H9 (cell line): ENCODE data around the gene PGBD5. TPM values are rescaled to one million over a fixed set of nuclear protein-coding genes. Genes with fewer than 3 reads are reported as not detected.

Experiments used
- DNase-seq: peaks from one replicate; pipeline ENCODE4 v3.0.0-alpha.2; 2017
- H2AFZ ChIP-seq: one replicate; pipeline ENCODE4 v1.6.1; 2013; ENCODE audit warnings: mild to moderate bottlenecking, low read length, control low read depth, moderate library complexity
- H2AK5ac ChIP-seq: 2 replicates; pipeline ENCODE4 v1.6.1; 2013; ENCODE audit warnings: low read length, control low read depth, mixed read lengths; ENCODE audit not compliant: insufficient read length
- H2BK120ac ChIP-seq: one replicate; pipeline ENCODE4 v1.6.1; 2013; ENCODE audit warnings: low read depth, mild to moderate bottlenecking, low read length, control low read depth, inconsistent platforms; ENCODE audit not compliant: poor library complexity, severe bottlenecking
- H2BK12ac ChIP-seq: 2 replicates; pipeline ENCODE4 v1.6.1; 2013; ENCODE audit warnings: low read length, control low read depth, mixed read lengths, low read depth; ENCODE audit not compliant: insufficient read length
- H2BK15ac ChIP-seq: 2 replicates; pipeline ENCODE4 v1.6.1; 2013; ENCODE audit warnings: low read depth, low read length, control low read depth
- H2BK20ac ChIP-seq: one replicate; pipeline ENCODE4 v1.6.1; 2013; ENCODE audit warnings: low read depth, mild to moderate bottlenecking, low read length, control low read depth, inconsistent platforms; ENCODE audit not compliant: poor library complexity, severe bottlenecking
- H2BK5ac ChIP-seq: 2 replicates; pipeline ENCODE4 v1.6.1; 2013; ENCODE audit warnings: low read length, control low read depth, mixed read lengths; ENCODE audit not compliant: insufficient read length
- H3K14ac ChIP-seq: 2 replicates; pipeline ENCODE4 v1.6.1; 2013; ENCODE audit warnings: low read length, control low read depth; ENCODE audit not compliant: insufficient read depth
- H3K18ac ChIP-seq: 2 replicates; pipeline ENCODE4 v1.6.1; 2013; ENCODE audit warnings: low read depth, mild to moderate bottlenecking, mixed read lengths, low read length, control low read depth; ENCODE audit not compliant: insufficient read length
- H3K23ac ChIP-seq: 2 replicates; pipeline ENCODE4 v1.6.1; 2013; ENCODE audit warnings: low read length, control low read depth, mixed read lengths, low read depth; ENCODE audit not compliant: insufficient read length
- H3K23me2 ChIP-seq: 2 replicates; pipeline ENCODE4 v1.6.1; 2013; ENCODE audit warnings: low read depth, mild to moderate bottlenecking, mixed read lengths, low read length, control low read depth; ENCODE audit not compliant: insufficient read length, poor library complexity, severe bottlenecking
- H3K27ac ChIP-seq: 2 replicates; pipeline ENCODE4 v1.5.1; 2013; ENCODE audit warnings: low read length, control low read depth, mixed read lengths, low read depth; ENCODE audit not compliant: insufficient read length
- H3K27me3 ChIP-seq: 2 replicates; pipeline ENCODE4 v1.6.1; 2013; ENCODE audit warnings: low read length, control low read depth, inconsistent platforms; ENCODE audit not compliant: insufficient read depth
- H3K4ac ChIP-seq: 2 replicates; pipeline ENCODE4 v1.6.1; 2013; ENCODE audit warnings: low read depth, mild to moderate bottlenecking, control low read depth, inconsistent platforms, low read length, moderate library complexity
- H3K4me1 ChIP-seq: 2 replicates; pipeline ENCODE4 v1.6.1; 2013; ENCODE audit warnings: low read length, control low read depth, inconsistent platforms; ENCODE audit not compliant: insufficient read depth
- H3K4me2 ChIP-seq: 2 replicates; pipeline ENCODE4 v1.6.1; 2013; ENCODE audit warnings: low read length, control low read depth, mixed read lengths; ENCODE audit not compliant: insufficient read length, insufficient read depth
- H3K56ac ChIP-seq: 2 replicates; pipeline ENCODE4 v1.6.1; 2013; ENCODE audit warnings: low read depth, mild to moderate bottlenecking, mixed read lengths, low read length, control low read depth; ENCODE audit not compliant: insufficient read length
- H3K79me1 ChIP-seq: 2 replicates; pipeline ENCODE4 v1.6.1; 2013; ENCODE audit warnings: low read depth, mild to moderate bottlenecking, moderate library complexity, low read length, control low read depth, inconsistent platforms; ENCODE audit not compliant: insufficient read depth, poor library complexity, severe bottlenecking
- H3K79me2 ChIP-seq: 2 replicates; pipeline ENCODE4 v1.6.1; 2013; ENCODE audit warnings: low read length, control low read depth, inconsistent platforms; ENCODE audit not compliant: insufficient read depth
- H3K9ac ChIP-seq: 2 replicates; pipeline ENCODE4 v1.6.1; 2013; ENCODE audit warnings: low read length, control low read depth, mixed read lengths; ENCODE audit not compliant: insufficient read length; ENCODE audit errors: extremely low read depth
- H3K9me3 ChIP-seq: one replicate; pipeline ENCODE4 v1.6.1; 2013; ENCODE audit warnings: low read depth, low read length, inconsistent platforms; ENCODE audit not compliant: control insufficient read depth
- H3T11ph ChIP-seq: one replicate; pipeline ENCODE4 v1.6.1; 2013; ENCODE audit warnings: mild to moderate bottlenecking, low read length, control low read depth, inconsistent platforms
- H4K20me1 ChIP-seq: one replicate; pipeline ENCODE4 v1.6.1; 2013; ENCODE audit not compliant: control insufficient read depth, insufficient read length, insufficient read depth
- H4K5ac ChIP-seq: 2 replicates; pipeline ENCODE4 v1.6.1; 2013; ENCODE audit warnings: low read depth, mild to moderate bottlenecking, mixed read lengths, low read length, control low read depth; ENCODE audit not compliant: insufficient read length
- H4K8ac ChIP-seq: replicated peaks from 2 replicates; pipeline ENCODE4 v1.6.1; 2013; ENCODE audit warnings: low read length, control low read depth, mixed read lengths, low read depth; ENCODE audit not compliant: insufficient read length
- H4K91ac ChIP-seq: 2 replicates; pipeline ENCODE4 v1.6.1; 2013; ENCODE audit warnings: low read depth, mild to moderate bottlenecking, moderate library complexity, mixed read lengths, low read length, control low read depth; ENCODE audit not compliant: insufficient read length
- H3K27ac Mint-ChIP-seq, 3 experiments: 2 replicates in 2 of 3; 3 replicates in 1 of 3; pipeline ENCODE4 v1.8.0; 2020 to 2021; ENCODE audit warnings: mixed read lengths in 3 of 3, mild to moderate bottlenecking in 1 of 3, moderate library complexity in 1 of 3
- H3K27me3 Mint-ChIP-seq: 2 replicates; pipeline ENCODE4 v1.8.0; 2021; ENCODE audit warnings: low read depth, mild to moderate bottlenecking, moderate library complexity, mixed read lengths
- H3K36me3 Mint-ChIP-seq, 3 experiments: 2 replicates in 2 of 3; 3 replicates in 1 of 3; pipeline ENCODE4 v1.8.0; 2020 to 2021; ENCODE audit warnings: low read depth in 3 of 3, mixed read lengths in 3 of 3; ENCODE audit not compliant: insufficient read depth in 1 of 3
- H3K4me1 Mint-ChIP-seq, 2 experiments: 2 replicates each; pipeline ENCODE4 v1.8.0; 2020; ENCODE audit warnings: mixed read lengths in 2 of 2
- H3K4me3 Mint-ChIP-seq, 2 experiments: 2 replicates in 1 of 2; 3 replicates in 1 of 2; pipeline ENCODE4 v1.8.0; 2020 to 2021; ENCODE audit warnings: mild to moderate bottlenecking in 2 of 2, mixed read lengths in 2 of 2, moderate library complexity in 1 of 2
- H3K9me3 Mint-ChIP-seq, 2 experiments: 2 replicates in 1 of 2; 3 replicates in 1 of 2; pipeline ENCODE4 v1.8.0; 2020; ENCODE audit warnings: mild to moderate bottlenecking in 2 of 2, mixed read lengths in 2 of 2, moderate library complexity in 1 of 2
- CTCF ChIP-seq: fragments of 200-600 bp; sonication (generic); conservative IDR thresholded peaks from 3 replicates; pipeline ENCODE4 v1.8.0; 2021; ENCODE audit warnings: antibody characterized with exemption, mild to moderate bottlenecking
- WGBS: extraction: QIAGEN DNeasy Blood & Tissue Kit; methylation state at CpG from one replicate; pipeline ENCODE4 v1.1.7; 2013; ENCODE audit warnings: missing lambda C conversion rate, low lambda C conversion rate, mixed read lengths; ENCODE audit not compliant: insufficient read length; ENCODE audit errors: extremely low coverage; 5-methylcytosine and 5-hydroxymethylcytosine counted together
- total RNA-seq: library from RNA; stranded (reverse); gene quantifications from 2 replicates; pipeline ENCODE4 v1.2.1, GENCODE V29; 2021

The PGBD5 gene
- total RNA-seq, 1 experiment from 2014 or later, result 19.1 TPM

- H3K9me3 ChIP-seq, result peaks cover 9% of the 10 kb centered on the region
- H2BK20ac ChIP-seq, result no peak overlapping the region
- no peak overlapping the region for H2BK120ac ChIP-seq
- no peak overlapping the region for H3K9ac ChIP-seq
- Mint-ChIP-seq H3K4me1 (peaks cover 16 to 27% of the 10 kb centered on the region in 2 experiments), H3K4me3 (peak overlapping the region in 1 of 2 experiments; percentile 33; a peak in 1 of 5 replicates), H3K36me3 (peaks cover 12 to 17% (median 13%) of the 10 kb centered on the region in 3 experiments), H3K9me3 (peaks cover 11 to 12% of the 10 kb centered on the region in 2 experiments), H3K27ac (peak overlapping the region; percentile 72 to 95 (median 78); a peak in 6 of 7 replicates), H3K27me3 (peaks cover 2% of the 10 kb centered on the region; the same call in 1 of the 2 replicates)
- H3K79me2 ChIP-seq, result no peaks in the 10 kb centered on the region
- H2BK15ac ChIP-seq, result no peak overlapping the region
- H4K20me1 ChIP-seq, result no peaks in the 10 kb centered on the region
- no peak overlapping the region for H2BK5ac ChIP-seq
- H3K27ac ChIP-seq, result peak overlapping the region; percentile 15
- DNase-seq, result no peak
- H3K18ac ChIP-seq, result peak overlapping the region; percentile 29
- no CpG with 5 or more reads among the region's 6 CpGs for WGBS
- no peak overlapping the region for H4K8ac ChIP-seq
- no peaks in the 10 kb centered on the region for H3K27me3 ChIP-seq
- no peak overlapping the region for H3K4ac ChIP-seq
- 0 out of 2 replicates have a peak overlapping the region, but pooled peaks have one; percentile 2 for H3K14ac ChIP-seq
- H3K4me2 ChIP-seq, result no peak overlapping the region
- no peak overlapping the region for H2AFZ ChIP-seq
- H2AK5ac ChIP-seq, result no peak overlapping the region
- TF ChIP-seq CTCF, result no peak
- no peaks in the 10 kb centered on the region for H3K23me2 ChIP-seq
- H4K91ac ChIP-seq, result no peak overlapping the region
- peaks cover 7% of the 10 kb centered on the region; the same call in 1 of the 2 replicates for H3K4me1 ChIP-seq
- H2BK12ac ChIP-seq, result no peak overlapping the region
- no peak overlapping the region for H3T11ph ChIP-seq
- H3K56ac ChIP-seq, result no peak overlapping the region
- no peaks in the 10 kb centered on the region for H3K79me1 ChIP-seq
- H4K5ac ChIP-seq, result no peak overlapping the region
- no peak overlapping the region for H3K23ac ChIP-seq
These were observed 44.5 kb downstream of the PGBD5 start for GRCh38 chr1:230381585-230381984.
